HuH-7 (cell line): Measurements from ENCODE around the gene DAP.
A peak's percentile ranks its signal among the peaks of the same experiment; 100 is the strongest.

Experiments
- DNase-seq: peaks from one replicate; pipeline ENCODE4 v3.0.0; 2011; ENCODE audit warnings: low spot score

DAP gene

DNA sequence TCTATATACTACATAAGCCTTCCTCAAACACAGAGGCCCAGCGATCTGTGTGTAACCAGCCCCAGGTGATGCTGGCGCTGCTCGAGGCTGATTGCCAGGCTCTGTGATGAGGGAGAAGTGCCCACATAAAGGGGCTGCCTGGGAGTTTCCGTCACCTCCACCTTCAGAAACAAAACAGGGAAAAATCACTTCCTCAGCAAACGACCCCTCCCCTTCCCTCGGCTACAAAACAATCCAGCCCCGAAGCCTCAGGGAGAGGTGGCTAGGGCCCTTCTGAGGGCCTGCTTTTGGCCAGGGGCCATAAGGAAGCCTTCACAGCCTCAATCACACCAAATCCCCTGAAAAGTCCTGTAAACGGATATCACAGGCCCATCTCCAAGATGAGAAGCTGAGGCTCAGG, 51.1 kb downstream of the DAP start:
- DNase-seq = no peak

DNA sequence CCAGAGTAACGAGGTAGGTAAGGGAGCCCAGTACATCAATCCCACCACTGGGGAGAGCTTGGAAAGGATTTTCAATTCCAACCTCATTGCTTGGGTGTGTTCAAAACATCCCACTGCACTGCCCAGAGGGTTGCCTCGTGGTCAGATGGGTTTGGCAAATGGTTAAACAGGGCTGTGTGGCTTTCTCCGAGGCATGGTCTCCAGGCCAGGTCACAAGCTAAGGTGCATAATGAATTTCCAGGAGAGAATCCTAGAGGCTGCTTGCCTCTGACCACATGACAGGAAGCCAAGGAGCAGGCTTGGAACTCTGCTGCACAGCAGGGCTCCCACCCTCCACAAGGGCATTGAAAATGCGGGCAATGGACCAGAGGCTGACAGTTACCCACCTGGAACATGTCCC, 51.6 kb downstream of the DAP start:
- DNase-seq = no peak

DNA sequence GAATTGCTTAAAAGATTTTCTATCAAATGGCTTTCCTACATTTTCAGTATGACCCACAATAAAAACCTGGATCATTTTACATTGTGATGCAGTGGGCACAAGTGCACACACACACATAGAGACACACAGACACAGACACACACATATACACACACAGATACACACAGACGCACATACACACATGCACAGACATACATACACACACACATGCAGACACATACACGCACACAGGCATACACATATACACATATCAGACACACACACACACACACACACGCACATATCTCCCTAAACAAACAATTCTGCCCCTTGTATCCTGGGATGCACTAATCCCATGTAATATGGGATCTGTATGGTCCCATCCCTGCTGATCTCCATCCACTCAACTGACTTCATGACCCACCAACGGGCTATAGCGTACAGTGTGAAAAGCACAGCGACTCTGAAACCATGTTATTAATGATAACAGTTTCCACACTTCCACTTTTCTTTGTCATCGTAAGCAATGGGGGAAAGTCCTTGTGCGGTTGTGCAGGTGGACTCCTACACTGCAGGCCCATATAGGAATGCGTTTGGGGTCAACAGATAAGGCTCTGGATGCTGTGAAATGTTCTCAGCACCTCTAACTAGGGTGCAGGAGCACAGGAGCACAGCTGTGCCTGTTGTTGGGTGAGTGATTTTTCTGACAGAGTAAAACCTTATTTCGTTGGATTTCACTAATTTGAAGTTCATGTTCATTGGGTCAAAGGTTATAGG, 52.7 kb downstream of the DAP start:
- no peak for DNase-seq

DNA sequence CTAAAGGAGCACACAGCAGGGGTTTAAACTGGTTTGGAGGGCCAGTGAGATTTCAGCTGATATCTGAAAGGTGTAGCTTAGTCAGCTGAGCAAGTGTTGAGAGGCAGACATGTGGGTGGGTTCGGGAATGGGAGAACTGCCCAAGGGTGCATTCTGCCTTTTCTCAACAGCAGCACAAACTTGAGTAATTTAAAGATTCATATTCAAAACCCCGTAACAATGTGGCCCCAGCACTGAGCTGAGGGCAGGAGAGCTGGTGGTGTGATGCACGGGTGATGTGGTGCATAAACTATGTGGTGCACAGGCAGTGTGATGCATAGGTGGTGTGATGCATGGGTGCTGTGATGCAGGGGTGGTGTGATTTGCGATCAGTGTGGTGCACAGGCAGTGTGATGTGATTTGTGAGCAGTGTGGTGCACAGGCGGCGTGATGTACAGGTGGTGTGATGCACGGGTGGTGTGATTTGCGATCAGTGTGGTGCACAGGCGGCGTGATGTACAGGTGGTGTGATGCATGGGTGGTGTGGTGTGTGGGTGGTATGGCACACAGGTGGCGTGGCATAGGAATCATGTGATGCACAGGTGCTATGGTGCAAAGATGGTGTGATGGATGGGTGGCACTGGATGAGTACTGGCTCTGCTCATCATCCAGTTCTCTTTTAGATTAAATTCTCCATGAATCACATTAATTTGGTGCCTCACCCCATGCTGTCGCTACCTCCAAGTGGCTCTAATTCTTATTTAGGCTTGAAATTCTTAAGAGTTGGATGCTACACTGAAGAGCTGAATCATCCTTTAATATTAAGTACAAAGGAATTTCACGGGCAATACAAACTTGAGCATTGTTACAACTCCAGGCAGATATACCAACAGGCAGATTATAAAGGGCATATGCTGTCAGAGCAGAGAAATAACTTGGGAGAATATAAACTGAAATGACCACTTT, 53.6 kb downstream of the DAP start:
- DNase-seq = no peak

DNA sequence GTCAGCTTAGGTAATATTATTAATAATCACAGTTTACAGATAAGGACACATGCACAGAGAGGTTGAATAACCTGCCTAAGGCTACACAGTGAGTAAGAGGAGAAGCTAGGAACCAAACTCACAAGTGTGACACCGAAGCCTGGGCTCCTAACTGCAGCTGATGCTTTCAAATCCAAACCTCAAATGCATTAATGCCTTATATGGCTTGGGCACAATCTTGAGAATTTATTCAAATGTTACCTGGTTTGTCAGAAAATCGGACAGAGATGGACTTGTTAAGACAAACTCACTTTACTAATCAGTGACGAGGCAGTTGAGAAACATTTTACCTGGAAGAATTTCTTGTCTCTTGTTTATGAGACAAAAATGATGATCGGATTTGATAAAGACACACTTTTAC, 54.7 kb downstream of the DAP start:
- no peak for DNase-seq

DNA sequence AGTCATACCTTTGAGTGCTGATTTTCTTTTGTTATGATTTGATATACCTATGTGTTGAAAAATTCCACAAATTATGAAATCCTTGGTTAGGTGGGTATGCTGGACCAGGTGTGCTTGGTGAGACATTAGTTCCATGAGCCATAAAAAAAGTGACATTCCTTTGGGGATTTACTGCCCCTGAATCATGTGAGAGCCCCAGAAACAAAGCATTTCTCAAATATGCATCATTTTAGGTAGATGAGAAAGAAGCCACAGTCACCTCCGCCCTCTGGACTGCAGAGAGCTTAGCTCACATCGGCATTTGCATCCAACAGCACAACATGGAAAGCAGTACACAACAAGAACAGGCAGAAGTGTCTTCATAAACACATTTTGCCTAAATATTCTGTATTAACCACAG, 55.3 kb downstream of the DAP start:
- no peak for DNase-seq

DNA sequence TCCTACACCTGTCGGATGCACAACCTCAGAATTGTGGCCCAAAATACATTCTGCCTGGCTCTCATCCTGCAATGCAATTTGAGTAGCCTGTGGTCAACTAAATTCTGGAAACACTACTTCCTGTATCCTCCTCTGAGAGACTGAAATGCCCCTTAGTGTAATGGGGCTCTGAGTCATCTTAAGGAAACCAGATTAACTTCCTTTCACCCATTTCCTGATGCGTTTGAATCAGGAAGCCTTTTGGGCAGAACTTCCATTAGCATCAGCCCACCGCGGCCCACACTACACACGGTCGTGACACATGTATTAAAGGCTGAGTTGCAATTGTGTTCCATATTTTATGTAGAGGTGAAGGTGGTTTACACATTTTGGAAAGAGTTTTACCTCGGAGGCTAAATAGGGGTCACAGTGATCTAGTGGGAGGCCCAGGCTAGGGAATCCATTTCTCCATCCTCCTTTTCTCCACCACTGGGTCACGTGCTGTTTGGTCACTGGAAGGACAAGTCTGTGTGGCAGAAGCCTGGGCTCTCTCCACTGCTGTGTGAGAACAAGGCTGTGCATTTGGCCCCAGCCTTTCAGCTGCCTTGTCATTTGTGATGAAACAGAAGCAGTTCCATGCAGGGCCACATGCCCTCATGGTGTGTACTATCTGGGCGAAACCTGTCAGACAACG, 55.9 kb downstream of the DAP start:
- DNase-seq = no peak

DNA sequence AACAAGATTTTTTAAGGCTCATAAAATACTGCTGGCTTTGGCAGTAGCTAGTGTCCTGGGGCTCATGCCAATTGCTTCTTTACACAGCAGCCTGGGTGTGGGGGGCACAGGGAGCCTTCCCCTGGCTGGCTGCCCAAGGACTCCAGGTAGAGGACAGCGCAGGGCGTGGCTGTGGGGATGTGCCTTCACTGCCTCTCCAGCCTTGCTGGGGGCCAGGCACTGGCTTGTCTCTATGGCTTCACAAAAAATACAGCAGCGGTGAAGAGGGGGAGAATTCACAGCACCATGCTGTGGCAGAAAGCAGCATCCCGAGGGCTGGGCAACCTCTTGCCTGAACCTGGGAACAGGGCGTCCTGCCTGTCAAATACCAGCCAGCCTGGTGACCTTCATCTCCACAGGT, 57.4 kb downstream of the DAP start:
- no peak for DNase-seq

DNA sequence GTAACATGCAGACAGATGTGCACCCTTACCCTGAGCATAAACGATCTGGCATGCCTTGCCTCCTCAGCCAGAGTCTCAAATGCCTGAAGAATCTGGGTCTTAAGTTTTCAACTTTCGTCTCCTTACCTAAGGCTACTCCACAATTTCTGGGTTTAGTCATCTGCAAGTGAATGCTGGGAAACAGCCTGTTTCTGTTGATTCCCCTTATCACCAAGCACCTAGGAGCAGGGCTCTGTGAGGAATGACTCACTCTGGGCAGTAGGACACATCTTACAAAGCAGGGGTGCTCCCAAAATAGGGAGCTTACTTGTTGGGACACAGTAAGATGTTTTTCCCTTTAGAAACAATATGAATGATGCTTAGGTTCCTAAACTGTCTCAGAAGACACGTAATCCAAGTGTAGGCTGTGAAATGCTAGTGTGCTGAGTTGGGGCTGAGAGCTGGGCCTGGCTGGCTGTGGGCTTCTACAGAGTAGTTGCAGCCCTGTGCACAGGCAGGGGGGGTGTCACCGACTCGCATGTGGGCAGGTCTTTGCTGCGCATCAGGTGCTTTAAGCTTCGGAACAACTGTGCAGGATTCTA, 58.0 kb downstream of the DAP start:
- DNase-seq = no peak

DNA sequence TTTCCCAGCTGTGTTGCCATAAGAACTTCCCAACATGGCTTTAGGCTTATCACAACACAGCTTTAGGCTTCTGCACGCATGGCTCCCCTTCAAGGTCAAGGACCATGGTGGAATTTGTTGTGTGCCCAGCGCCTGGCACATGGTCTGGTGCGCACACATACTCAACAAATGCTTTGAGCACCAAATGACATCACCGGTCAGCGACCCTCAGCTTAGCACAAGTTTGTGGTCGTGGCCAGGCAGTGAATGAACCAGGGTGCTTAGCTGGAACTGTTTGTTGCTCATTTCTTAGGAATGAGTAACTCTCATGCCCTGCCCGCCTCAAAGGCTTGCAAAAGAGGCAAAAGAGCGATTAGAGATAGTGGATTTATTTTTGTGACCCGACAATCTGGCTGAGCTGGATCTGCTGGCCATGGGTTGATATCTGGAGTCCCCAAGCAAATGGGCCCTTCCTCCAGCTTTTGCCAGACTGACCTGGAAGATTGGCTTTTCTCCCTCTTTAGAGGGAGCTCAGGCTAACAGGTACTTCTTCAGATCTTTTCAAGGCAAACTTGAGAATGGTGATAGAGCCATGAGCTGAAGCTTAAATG, 58.9 kb downstream of the DAP start:
- DNase-seq = no peak

DNA sequence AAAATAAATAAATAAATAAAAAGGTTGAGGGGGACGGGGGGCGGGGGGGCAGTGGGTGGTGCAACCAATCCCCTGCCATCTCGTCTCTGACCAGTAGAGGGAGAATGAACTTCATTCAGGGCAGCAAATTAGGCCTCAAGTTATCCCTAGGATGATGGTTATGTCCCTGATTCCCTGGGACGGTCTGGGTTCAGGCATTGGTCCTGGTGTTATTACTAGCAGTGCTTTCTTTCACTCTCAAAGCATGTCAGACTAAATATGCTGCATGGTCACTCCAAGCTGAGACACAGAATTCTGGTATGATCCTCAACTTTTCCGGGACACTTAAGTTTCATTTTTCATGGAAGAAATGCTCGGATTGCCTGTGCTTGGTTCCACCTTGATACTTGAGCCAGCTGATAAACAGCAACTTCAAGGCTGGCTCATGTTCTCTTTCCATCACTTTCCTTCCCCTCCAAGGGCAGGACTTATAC, 59.4 kb downstream of the DAP start:
- DNase-seq = peak; percentile 47

DNA sequence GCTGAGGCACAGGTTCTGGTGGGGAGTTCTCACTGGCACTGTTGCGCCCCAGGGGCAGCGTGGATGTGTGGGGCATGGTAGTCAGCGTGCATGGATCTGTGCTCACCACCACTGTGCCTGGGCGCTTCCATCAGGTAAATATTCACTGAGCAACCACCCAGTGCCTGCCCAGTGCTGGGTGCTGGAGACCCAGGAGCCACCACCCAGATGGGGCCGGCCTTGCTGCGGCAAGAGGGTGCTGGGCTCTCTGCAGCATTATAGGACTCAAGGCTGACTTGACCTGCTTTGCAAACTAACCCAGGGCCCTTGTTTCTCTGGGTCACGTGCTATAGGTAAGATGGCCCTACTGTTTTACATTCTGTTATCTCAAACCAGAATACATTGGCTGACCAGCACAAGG, 60.5 kb downstream of the DAP start:
- no peak for DNase-seq

DNA sequence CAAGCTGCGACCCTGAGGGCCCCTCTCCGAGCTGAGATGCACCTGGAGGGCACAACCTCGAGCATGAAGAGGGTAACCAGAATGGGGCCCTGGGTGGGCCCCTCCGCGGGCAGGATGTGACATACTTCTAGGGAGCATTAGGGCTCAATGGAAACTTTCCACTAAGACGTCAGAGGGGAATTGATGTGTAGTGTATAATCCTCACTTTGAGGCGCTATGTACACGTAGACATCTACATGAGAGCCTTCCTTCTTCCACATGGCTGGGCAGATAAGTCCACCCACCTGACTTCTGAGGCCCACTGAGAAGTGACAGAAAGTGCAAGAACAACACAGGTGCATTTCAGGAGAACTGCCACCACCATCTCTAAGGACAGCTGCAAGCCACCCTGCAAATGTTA, 61.0 kb downstream of the DAP start:
- no peak for DNase-seq

DNA sequence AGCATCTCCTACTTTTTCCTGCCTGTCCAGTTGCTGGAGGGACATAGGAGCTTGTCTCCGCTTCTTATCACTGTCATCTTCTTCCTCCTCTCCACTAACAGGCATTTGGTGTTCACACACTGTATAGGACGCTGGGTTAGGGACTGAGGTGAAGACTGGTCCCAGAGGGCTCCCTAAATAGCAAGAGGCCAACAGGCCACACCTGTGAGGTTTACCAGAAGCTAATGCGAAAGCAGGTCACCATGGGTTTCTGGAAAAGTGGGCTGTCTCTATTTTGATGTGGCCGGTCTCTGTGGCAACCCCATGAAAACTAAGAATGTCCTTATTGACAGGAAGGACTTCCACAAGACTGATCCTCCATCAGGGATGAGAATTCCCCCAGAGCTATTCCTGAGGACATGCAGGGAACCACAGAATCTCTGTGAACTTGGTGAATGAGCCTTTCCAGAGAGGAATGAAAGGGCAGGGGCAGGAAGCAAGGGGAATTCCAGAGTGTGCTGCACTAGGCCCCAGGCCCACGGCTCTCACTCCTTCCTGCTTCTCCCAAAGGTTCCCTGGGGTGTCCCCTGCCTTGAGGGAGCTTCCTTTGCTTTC, 61.7 kb downstream of the DAP start:
- no peak for DNase-seq

DNA sequence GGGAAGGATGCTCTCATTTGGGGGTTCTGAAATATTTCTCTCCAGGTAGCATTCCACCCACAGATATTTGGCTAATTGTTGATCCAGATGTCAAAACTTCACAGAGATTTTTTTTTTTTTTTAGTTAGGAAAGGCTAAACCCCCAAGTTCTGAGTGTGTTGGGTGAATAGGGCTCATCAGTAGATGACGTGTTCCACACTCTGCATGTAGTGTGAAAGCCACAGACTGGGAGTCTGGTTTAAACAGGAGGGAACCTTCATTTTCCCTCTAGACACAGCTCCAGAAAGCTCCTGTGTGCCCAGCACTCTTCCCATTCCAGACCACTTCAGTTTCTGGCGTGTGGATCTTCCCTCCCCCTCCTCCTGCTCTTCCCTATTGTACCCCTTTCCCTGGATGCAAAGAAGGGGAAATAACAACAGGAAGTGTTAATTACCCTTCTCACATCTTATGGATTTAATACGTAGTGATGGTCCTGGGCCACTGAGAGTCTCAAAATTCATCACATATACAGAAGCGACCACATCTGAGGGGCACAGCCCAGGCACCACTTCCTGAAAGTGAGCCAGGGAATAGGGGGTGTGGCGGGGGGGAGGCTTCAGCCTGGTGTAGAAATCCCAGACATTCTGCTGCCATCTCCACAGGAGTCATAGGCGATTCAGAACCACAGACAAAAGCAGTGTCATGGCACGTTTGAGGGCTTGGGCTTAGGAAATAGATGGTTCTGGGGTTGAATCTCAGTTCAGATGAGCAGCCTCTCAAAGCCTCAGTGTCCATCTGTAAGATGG, 65.1 kb downstream of the DAP start:
- no peak for DNase-seq

DNA sequence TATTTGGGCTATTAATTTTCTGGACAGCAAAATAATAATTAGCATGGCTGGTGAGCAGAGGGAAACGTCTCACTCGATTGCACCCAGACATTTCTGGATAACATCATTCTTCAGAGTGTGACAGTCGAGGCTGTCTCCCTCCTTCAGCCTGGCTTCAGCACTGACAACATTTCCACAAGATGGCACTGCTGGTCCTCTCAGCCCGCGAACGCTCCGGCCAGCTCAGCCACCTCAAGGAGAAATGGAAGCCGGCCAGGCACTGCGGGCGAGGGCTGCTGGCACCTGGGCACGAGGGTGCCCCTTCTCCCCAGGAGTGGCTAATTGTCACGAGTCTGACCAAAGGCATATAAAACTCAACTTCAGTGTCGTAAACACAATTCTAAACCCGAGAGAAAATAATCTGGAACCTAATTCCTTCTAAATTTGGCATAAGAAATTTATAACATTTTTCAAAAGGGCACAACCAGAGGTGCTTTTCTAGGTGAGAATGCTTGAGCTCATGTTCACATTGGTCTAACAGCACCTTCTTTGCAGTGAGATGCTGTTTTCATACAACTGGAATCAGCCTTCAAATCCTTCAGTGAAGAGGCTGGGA, 65.9 kb downstream of the DAP start:
- peak; percentile 56 for DNase-seq

DNA sequence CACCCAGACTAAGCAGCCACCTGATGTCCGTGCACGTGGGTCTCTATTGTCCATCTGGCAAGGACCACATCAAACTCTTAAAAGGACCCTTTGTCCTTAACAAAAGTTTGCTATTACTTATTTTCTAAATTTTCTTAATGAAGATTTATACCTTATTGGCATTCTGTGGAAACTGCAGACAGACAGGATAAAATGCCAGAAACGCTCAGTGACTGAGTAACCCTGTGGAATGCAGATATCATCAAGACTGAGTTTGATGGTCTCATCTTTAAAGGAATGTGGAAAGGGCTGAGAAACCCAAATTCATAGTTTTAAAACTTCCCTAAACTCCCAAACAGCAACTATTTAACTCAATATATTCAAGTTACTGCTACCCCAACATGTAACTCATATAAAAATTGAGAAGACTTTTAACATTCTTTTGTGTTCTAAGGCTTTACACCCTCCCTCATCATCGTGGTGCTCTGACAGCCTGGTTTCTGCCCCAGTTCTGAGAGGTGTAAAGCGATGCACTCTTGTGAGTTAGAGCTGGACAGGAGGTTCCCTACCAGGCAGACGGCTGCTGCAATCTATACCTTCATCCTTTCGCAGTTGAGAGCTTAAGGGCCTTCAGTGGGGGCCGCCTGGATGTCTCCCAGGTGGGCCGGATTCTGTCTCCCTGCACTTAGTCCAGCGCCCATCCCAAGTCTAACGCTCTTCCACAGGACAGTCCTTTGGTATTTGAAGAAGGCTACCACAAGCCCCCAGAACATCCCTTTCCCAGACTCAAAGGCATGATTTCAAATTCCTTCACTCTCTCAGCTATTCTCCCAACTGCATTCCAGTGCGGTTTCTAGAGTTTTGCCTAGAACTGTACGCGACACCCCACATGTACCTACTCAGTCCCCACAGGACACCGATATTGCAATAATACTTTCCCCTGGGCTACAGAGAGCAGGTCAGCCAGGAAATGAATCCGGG, 68.9 kb downstream of the DAP start:
- no peak for DNase-seq

DNA sequence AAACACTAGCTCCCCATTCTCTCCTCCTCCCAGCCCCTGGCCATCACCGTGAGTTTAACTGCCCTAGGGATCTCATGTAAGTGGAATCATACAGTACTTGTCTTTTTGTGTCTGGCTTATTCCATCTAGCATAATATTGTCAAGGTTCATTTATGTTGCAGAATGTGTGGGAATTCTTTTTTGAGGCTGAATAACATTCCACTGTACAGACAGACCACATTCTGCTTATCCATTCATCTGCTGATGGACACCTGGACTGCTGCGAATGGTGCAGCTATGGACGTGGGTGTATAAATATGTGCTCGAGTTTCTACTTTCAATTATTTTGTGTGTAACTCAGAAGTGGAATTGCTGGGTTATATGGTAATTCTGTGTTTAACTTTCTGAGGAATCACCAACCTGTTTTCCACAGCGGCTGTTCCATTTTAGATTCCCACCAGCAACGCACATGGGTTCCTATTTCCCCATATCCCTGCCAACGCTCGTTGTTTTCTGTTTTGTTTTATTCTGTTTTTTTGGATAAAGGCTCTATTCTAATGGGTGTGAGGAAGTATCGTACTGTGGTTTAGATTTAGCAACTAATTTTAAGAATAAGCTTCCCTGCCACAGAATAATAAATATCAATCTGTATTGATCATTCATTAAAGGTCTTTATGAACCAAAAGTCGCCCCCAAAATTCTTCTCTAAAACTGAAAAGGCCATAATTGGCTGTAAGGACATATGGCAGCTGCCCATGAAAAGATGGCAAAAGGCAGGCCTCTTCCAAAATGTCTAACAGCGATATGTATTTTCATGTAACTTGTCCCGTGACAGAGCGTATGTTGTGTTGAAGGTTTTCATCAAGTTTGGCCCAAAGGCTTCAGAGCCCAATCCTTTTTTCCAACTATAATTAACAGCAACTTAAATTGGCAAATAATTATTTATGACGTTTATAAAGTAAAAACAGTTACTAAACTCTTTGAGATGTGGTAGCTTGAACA, 70.3 kb downstream of the DAP start:
- DNase-seq = no peak
